AG04450 (cell line): ENCODE measurements around the gene FUT6. TPM values are rescaled to one million over a fixed set of nuclear protein-coding genes. Genes with fewer than 3 reads are reported as not detected.
"Not testable (repeated sequence)": the region's sequence is repeated elsewhere in the genome, so short reads cannot be mapped to it uniquely, and the experiment has no call there.

Experiments
- CTCF ChIA-PET: fragments of 300-600, 350-600 bp; formaldehyde crosslinking; extraction: SDS; loops from one replicate; lab custom pipeline; 2022; ENCODE audit warnings: antibody characterized with exemption, inconsistent platforms; lab: Charles Lee
- POLR2A ChIA-PET: fragments of 350-600 bp; formaldehyde crosslinking; extraction: SDS; loops from one replicate; lab custom pipeline; 2021; ENCODE audit warnings: antibody characterized with exemption, inconsistent platforms; lab: Yijun Ruan, JAX
- DNase-seq: peaks from one replicate; pipeline ENCODE4 v3.0.0-alpha.2; 2011; ENCODE audit warnings: low read depth, low spot score
- H3K27ac ChIP-seq: one replicate; pipeline ENCODE4 v1.5.1; 2012; ENCODE audit warnings: low read depth, low read length, control low read depth
- H3K27me3 ChIP-seq: one replicate; pipeline ENCODE4 v1.6.0; 2012; ENCODE audit warnings: low read length; ENCODE audit not compliant: control insufficient read depth, insufficient read depth
- H3K4me3 ChIP-seq: 2 replicates; pipeline ENCODE4 v1.5.1; 2011; ENCODE audit warnings: mild to moderate bottlenecking, low read depth, low read length, control low read depth
- H3K9me3 ChIP-seq: 2 replicates; pipeline ENCODE4 v1.5.1; 2012; ENCODE audit warnings: low read length; ENCODE audit not compliant: control insufficient read depth, insufficient read depth
- polyA plus RNA-seq: library from polyadenylated mRNA; depleted of rRNA; stranded (reverse); fragments of >200 nt; gene quantifications from 2 replicates; pipeline ENCODE4 v1.2.3, GENCODE V29; 2011
- TF ChIP-seq, protein P1 (sequence below): IDR thresholded peaks from 2 replicates; pipeline ENCODE4 v1.5.1; 2011; ENCODE audit warnings: low read depth, low read length, control low read depth, inconsistent platforms

FUT6 gene
- polyA plus RNA-seq, 1 experiment: not detected

- DNase-seq: no peak
- Histone ChIP-seq H3K27ac (no peak overlapping the region), H3K27me3 (peaks cover 20% of the 10 kb centered on the region), H3K9me3 (no peaks in the 10 kb centered on the region), H3K4me3 (no peak overlapping the region)
- ChIA-PET POLR2A (interaction anchor here (1.2 kb wide), 1 partner anchor 22 kb away, joined by 5 read pairs; no protein-coding TSS in a partner anchor), CTCF (no interaction called here)
- TF ChIP-seq, protein P1, sequence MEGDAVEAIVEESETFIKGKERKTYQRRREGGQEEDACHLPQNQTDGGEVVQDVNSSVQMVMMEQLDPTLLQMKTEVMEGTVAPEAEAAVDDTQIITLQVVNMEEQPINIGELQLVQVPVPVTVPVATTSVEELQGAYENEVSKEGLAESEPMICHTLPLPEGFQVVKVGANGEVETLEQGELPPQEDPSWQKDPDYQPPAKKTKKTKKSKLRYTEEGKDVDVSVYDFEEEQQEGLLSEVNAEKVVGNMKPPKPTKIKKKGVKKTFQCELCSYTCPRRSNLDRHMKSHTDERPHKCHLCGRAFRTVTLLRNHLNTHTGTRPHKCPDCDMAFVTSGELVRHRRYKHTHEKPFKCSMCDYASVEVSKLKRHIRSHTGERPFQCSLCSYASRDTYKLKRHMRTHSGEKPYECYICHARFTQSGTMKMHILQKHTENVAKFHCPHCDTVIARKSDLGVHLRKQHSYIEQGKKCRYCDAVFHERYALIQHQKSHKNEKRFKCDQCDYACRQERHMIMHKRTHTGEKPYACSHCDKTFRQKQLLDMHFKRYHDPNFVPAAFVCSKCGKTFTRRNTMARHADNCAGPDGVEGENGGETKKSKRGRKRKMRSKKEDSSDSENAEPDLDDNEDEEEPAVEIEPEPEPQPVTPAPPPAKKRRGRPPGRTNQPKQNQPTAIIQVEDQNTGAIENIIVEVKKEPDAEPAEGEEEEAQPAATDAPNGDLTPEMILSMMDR: no peak
Measured at GRCh38 chr19:5850189-5850588, 10.7 kb upstream of the FUT6 start.

DNA sequence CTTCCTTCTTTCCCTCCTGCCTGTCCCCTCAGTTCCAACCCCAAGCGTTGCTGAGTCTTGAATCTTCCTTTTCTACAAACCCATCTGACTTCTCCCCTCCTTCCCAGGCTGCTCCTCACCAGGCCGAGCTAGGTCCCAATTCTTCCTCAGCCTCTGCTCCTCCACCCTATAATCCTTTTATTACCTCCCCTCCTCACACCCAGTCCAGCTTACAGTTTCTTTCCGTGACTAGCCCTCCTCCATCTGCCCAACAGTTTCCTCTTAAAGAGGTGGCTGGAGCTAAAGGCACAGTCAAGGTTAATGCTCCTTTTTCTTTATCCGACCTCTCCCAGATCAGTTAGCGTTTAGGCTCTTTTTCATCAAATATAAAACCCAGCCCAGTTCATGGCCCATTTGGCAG lies 9.1 kb upstream of the FUT6 start:
- POLR2A ChIA-PET: not testable (repeated sequence)

GRCh38 chr19:5847846-5848245 lies 8.3 kb upstream of the FUT6 start:
- POLR2A ChIA-PET, DNase-seq: not testable (repeated sequence)

More for the DNA sequence above, 9.1 kb upstream of the FUT6 start:
- DNase-seq, H3K9me3 ChIP-seq, H3K4me3 ChIP-seq, CTCF ChIA-PET, H3K27ac ChIP-seq: not testable (repeated sequence)
- H3K27me3 ChIP-seq: peaks cover 15% of the 10 kb centered on the region

DNA sequence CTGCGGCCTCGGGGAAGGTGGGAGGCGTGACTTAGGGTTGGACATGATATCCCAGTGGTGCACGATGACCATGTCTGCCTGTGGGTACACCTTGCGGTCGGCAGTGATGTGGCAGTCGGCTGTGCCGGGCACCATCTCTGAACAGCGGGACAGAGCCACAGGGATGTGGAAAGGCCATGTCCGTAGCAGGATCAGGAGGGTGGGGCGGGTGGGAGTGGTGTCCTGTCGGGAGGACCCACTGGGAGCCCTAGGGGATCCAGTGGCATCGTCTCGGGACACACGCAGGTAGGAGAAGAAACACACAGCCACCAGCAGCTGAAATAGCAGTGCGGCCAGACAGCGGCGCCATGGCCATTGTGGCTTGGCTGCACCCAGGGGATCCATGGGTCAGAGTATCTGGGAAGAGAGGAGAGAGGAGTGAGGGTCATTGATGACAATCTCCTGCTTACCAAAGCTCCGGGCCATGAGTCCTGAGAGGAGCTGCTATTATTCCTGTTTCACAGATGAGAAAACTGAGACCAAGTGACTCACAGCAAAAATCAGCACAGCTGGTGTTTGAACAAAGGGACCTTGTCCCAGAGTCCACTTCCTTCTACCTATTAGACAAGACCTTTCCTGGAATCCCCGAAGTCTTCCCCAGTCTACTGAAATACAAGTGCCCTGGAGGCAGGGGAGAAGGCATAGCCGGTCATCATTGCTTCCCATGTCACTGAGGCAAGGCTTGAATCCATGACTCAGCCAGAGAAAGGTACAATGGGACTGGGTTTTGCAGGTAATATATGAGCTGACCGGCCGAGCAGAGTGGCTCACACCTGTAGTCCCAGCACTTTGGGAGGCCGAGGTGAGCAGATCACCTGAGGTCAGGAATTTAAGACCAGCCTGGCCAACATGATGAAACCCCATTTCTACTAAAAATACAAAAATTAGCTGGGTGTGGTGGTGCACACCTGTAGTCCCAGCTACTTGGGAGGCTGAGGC lies 5.2 kb upstream of the FUT6 start:
- Histone ChIP-seq H3K27me3 (peaks cover 11% of the 10 kb centered on the region), H3K4me3 (no peak overlapping the region), H3K9me3 (no peaks in the 10 kb centered on the region), H3K27ac (no peak overlapping the region)
- CTCF ChIA-PET: interaction anchor here (0.7 to 2.4 kb wide), 2 partner anchors 38 to 41 kb away, joined by 3 to 8 read pairs; partner anchors contain the start of gene NRTN
- no peak for DNase-seq
- TF ChIP-seq, protein P1: no peak
- POLR2A ChIA-PET: no interaction called here

More at GRCh38 chr19:5847846-5848245, 8.3 kb upstream of the FUT6 start:
- H3K27ac ChIP-seq, CTCF ChIA-PET, H3K9me3 ChIP-seq, H3K4me3 ChIP-seq: not testable (repeated sequence)
- peaks cover 14% of the 10 kb centered on the region for H3K27me3 ChIP-seq

DNA sequence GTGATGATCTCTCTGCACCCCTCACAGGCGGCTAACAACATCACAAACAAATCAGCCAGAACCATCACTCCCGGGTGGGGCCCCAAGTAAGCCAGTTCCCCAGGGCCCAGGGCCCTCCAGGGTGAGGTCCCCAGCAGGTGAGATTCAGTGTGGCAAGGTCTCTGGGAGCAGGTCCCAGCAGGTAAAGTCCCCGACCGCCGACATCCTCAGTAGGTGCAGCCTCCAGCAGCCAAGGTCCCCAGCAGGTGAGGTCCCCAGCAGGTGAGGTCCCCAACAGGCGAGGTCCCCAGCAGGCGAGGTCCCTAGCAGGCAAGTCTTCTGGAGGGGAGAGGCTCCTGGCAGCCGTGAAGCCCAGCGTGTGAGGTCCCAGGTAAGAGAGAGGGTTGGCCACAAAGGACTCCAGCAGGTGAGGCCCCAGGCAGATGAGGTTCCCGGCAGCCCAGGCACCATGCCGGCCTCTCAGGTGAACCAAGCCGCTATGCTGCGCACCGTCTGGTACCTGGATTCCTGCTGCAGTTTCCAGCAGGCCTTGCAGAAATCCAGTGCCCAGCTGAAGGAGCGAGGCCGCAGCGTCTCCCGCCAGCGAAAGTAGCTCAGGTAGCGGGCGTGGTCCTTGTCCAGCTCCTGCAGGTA lies 3.9 kb upstream of the FUT6 start:
- no peak for DNase-seq
- TF ChIP-seq, protein P1: no peak
- H3K9me3 ChIP-seq: no peaks in the 10 kb centered on the region
- POLR2A ChIA-PET: no interaction called here
- no peak overlapping the region for H3K4me3 ChIP-seq
- peaks cover 12% of the 10 kb centered on the region for H3K27me3 ChIP-seq
- CTCF ChIA-PET: no interaction called here
- H3K27ac ChIP-seq: no peak overlapping the region

GRCh38 chr19:5841735-5842111 lies 2.2 kb upstream of the FUT6 start:
- H3K27ac ChIP-seq, H3K4me3 ChIP-seq, DNase-seq, H3K9me3 ChIP-seq: not testable (repeated sequence)
- ChIA-PET POLR2A (interaction anchor here (1.7 kb wide), 1 partner anchor 14 kb away, joined by 5 read pairs; no protein-coding TSS in a partner anchor), CTCF (interaction anchor here (0.9 kb wide), 1 partner anchor 37 kb away, joined by 3 read pairs; no protein-coding TSS in a partner anchor)
- peaks cover 14% of the 10 kb centered on the region for H3K27me3 ChIP-seq
